NCI-H524 (cell line): Measurements from ENCODE around the gene NUDT3.
"Not testable (repeated sequence)": the region's sequence is repeated elsewhere in the genome, so short reads cannot be mapped to it uniquely, and the experiment has no call there.

ENCODE experiments used
- DNase-seq, 2 experiments: peaks; one replicate each; lab custom pipeline; 2025; lab: John Stamatoyannopoulos, UW

Gene NUDT3

GRCh38 chr6:34393191-34393965 lies 909 bp upstream of the NUDT3 start:
- no peak for DNase-seq

- peak in 1 of 2 experiments; percentile 47 for DNase-seq
Observed at GRCh38 chr6:34391786-34392496, 528 bp downstream of the NUDT3 start.

GRCh38 chr6:34391473-34391785 lies 1.0 kb downstream of the NUDT3 start:
- peak; percentile 80 to 86 for DNase-seq

DNA sequence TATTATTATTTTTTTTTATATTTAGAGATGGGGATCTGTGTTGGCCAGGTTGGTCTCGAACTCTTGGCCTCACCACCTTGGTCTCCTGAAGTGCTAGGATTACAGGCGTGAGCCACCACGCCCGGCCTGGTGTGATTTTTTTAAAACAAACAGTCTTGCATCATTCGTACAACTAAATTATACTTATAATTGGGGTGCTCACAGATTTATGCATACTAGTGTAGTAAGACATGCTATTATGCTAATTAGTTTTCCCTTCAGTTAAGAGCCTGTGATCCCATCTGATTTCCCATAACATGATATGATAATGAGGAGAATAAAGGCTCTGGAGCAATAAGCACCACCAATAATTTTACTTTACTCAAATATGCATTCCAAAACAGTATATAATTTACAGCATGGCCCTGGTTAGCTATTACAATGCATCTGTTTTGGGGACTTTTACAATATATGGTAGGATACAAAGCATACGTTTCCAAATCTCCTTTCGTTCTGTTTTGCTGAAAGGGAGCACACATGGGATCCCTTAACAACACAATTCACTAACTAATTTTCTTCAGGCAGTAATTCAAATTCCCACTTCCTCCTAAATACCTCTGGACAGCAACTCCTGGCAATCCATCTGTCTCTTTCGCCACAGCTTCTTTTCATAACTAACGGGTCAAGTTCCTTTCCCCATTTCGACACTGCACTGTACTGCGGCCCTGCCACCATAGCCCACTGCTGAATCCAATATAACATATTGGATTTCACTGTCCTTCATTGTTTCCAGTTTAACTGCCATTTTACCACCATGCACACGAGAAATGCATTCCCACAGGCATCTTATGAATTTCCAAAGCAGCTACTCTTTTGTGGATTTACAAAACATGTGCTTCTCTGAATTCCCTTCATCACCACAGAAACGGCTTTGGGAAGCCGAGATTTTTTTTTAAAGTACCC lies 1.7 kb downstream of the NUDT3 start:
- DNase-seq = peak; percentile 54 to 63

DNA sequence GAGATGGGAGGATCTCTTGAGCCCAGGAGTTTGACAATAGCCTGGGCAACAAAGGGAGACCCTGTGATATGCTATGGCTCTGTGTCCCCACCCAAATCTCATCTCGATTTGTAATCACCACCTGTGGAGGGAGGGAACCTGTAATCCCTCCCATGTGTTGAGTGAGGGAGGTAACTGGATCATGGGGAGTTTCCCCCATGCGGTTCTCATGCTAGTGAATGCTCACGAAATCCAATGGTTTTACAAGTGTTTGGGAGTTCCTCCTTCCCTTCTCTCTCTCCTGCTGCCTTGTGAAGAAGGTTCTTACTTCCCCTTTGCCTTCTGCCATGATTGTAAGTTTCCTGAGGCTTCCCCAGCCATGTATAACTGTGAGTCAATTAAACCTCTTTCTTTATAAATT lies 3.4 kb downstream of the NUDT3 start:
- no peak for DNase-seq

DNA sequence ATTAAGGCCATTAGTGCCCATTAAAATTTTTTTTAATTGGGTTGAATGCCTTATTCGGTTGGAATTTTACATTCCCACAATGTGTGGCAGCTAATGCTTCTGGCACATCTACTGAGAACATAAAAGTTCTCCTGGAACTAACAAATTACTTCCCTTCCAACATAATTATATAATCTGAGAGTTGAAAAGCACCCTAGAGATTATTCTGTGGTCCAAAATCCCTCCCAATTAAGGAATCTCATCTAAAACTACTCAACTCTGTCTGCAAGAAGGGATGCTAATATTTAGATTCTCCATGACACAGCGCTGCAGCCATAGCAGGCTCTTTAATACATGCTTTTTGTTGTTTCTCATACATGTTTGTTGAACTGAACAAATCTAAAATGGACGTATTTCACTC lies 4.0 kb downstream of the NUDT3 start:
- no peak for DNase-seq

GRCh38 chr6:34386316-34387137 lies 5.9 kb downstream of the NUDT3 start:
- DNase-seq = no peak

- peak in 1 of 2 experiments; percentile 21 for DNase-seq
Observed at GRCh38 chr6:34385793-34386195, 6.7 kb downstream of the NUDT3 start.

DNA sequence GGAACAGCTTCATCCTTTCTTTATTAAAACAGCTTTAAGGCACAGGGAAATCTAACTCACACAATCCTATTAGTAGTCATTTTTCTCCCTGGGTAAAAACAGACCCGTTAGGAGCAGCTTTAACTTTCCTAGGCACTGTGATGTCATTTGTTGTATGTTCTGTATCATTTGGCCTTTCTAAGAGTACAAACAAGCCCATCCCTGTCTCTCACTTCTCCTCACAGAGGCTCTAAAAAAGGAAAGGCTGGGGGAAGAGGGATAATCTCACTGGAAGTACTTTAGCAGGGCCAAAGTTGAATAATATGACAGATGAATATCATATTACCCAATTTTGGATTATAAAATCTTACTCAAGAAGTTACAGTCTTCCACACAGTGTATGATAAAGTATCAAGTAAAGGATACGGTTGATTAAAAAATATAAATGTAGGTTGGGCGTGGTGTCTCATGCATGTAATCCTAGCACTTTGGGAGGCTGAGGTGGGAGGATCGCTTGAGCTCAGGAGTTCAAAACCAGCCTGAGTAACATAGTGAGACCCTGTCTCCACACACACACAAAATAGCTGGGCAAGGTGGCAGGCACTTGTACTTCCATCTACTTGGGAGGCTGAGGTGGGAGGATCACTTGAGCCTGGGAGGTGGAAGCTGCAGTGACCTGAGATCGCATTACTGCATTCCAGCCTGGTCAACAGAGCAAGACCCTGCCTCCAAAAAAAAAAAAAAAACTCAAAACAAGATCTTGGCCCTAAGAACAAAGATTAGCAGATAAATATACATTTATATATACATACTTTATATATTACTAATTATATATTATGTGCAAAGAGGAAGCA lies 7.9 kb downstream of the NUDT3 start:
- DNase-seq = peak in 1 of 2 experiments; percentile 36

DNA sequence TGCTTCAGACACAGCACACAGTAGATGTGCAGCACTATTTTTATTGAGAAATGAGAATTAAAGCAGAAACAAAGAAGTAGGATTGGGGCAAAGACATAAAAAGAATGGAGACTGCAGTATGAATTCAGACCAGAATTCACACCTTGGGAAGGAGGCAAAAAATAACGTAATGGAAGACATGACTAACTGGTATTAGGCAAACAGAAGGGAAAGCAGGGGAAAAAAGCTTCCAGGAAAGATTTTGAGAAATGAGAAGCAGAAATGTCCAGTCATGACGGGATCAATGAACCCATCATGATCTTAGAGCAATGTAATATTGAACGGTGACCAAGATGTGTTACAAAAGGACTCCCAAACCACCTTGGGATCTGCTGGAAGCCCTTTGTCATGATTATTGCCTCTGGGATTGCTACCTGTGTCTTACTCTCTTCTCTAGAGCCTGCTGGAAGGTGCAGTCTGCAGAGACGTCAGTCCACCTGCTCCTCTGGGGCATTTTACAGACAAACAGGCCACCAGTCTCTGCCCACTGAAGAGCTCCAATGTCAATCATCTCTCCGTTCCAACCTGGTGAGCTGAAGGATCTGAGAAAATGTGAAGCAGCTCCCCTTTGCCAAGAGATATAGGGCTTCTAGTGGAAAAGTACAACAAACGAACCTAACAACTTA lies 8.7 kb downstream of the NUDT3 start:
- DNase-seq = no peak

- no peak for DNase-seq
Observed at GRCh38 chr6:34383161-34383631, 9.3 kb downstream of the NUDT3 start.

- DNase-seq = no peak
Observed at GRCh38 chr6:34381081-34381480, 11.4 kb downstream of the NUDT3 start.

GRCh38 chr6:34378470-34378869 lies 14.0 kb downstream of the NUDT3 start:
- no peak for DNase-seq

DNA sequence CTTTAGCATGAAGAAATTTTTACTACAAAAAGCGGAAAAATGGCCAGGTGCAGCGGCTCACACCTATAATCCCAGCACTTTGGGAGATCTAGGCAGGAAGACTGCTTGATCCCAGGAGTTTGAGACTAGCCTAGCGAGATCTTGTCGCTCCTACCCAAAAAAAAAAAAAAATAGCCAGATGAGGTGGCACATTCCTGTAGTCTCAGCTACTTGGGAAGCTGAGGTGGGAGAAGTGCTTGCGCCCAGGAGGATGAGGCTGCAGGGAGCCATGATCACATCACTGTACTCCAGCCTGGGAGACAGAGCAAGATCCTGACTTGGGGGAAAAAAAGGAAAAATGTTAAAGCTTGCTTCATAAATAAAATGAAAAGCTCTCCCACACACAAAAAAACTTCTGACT lies 14.5 kb downstream of the NUDT3 start:
- DNase-seq = no peak

DNA sequence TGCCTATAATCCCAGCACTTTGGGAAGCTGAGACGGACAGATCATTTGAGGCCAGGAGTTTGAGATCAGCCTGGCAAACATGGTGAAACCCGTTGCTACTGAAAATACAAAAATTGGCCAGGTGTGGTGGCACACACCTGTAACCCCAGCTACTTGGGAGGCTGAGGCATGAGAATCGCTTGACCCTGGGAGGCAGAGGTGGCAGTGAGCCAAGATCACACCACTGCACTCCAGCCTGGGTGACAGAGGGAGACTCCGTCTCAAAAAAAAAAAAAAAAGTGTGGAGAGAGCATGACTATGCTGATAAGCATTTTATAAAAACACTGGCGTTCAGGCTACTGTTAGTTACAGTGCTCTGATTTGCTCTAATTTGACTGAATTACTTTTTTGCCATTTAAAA lies 14.9 kb downstream of the NUDT3 start:
- DNase-seq = not testable (repeated sequence)

DNA sequence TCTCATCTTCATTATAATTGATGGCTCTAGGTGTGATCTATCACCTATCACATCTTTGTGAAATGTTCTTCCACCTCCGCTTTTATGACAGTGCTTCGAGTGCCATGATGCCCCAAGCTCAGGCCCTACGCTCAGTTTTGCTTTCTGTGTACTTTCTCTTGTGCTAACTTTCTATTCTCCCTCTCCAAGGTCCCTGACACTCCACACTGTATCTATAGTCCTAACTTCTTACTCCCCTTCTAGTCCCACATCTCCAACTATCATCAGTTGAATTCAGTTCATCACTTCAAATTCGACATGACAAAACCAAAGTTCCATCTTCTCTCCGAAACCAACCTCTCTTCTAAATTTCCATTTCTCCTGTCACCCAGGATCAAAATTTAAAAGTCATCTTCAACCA lies 16.6 kb downstream of the NUDT3 start:
- no peak for DNase-seq

- no peak for DNase-seq
Observed at GRCh38 chr6:34374508-34374907, 18.0 kb downstream of the NUDT3 start.

DNA sequence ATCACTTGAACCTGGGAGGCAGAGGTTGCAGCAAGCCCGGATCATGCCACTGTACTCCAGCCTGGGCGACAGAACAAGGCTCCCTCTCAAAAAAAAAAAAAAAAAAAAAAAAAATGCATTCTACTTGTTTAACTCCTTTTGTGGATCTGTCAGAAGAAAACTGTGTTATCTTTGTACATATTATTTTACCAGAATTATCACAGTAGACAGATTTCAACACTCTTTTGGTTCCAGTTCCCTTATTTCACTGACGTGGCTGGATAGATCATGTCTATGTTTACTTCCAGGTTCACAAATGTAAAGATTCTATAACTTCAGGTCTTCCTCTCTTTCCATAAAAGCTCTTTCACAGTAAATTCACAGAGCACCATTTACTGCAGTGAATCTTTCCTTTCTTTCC lies 18.4 kb downstream of the NUDT3 start:
- no peak for DNase-seq

- no peak for DNase-seq
Observed at GRCh38 chr6:34373511-34373910, 19.0 kb downstream of the NUDT3 start.

DNA sequence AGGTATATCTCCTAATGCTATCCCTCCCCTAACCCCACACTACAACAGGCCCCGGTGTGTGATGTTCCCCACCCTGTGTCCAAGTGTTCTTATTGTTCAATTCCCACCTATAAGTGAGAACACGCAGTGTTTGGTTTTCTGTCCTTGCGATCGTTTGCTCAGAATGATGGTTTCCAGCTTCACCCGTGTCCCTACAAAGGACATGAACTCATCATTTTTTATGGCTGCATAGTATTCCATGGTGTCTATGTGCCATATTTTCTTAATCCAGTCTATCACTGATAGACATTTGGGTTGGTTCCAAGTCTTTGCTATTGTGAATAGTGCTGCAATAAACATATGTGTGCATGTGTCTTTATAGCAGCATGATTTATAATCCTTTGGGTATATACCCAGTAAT lies 20.6 kb downstream of the NUDT3 start:
- DNase-seq = not testable (repeated sequence)
